AG09309 (cell line): ENCODE results near the gene CD69.
A peak's percentile ranks its signal among the peaks of the same experiment; 100 is the strongest.

Experiments
- DNase-seq: peaks from one replicate; pipeline ENCODE4 v3.0.0-alpha.2; 2010; ENCODE audit warnings: low read depth
- H3K4me3 ChIP-seq: 2 replicates; pipeline ENCODE4 v1.5.1; 2011; ENCODE audit warnings: mild to moderate bottlenecking, low read depth, low read length, moderate library complexity; ENCODE audit not compliant: control insufficient read depth
- CTCF ChIP-seq: IDR thresholded peaks from 2 replicates; pipeline ENCODE4 v1.5.1; 2011; ENCODE audit warnings: mild to moderate bottlenecking, low read depth, low read length, inconsistent platforms; ENCODE audit not compliant: insufficient read depth, control insufficient read depth; ENCODE audit errors: missing control alignments

Gene CD69

GRCh38 chr12:9799961-9800360, 39.3 kb upstream of the CD69 start:
- no peak for DNase-seq
- no peak overlapping the region for H3K4me3 ChIP-seq
- no peak for TF ChIP-seq CTCF

- H3K4me3 ChIP-seq, result no peak overlapping the region
- DNase-seq, result no peak
- peak; percentile 53 for TF ChIP-seq CTCF
Measured at GRCh38 chr12:9797722-9798619, 37.3 kb upstream of the CD69 start.

- no peak for TF ChIP-seq CTCF
- no peak for DNase-seq
- no peak overlapping the region for H3K4me3 ChIP-seq
Measured at GRCh38 chr12:9796971-9797370, 36.3 kb upstream of the CD69 start.

- no peak for TF ChIP-seq CTCF
- DNase-seq, result no peak
- no peak overlapping the region for H3K4me3 ChIP-seq
Measured at GRCh38 chr12:9796346-9796745, 35.6 kb upstream of the CD69 start.

- H3K4me3 ChIP-seq, result no peak overlapping the region
- no peak for TF ChIP-seq CTCF
- DNase-seq, result no peak
Measured at GRCh38 chr12:9795945-9796344, 35.2 kb upstream of the CD69 start.

GRCh38 chr12:9794484-9795093, 33.9 kb upstream of the CD69 start:
- no peak for DNase-seq
- TF ChIP-seq CTCF, result no peak
- no peak overlapping the region for H3K4me3 ChIP-seq
